Subcutaneous adipose tissue (tissue), 4 donors: ENCODE data around the gene CA12. TPM values are rescaled to one million over a fixed set of nuclear protein-coding genes. Genes with fewer than 3 reads are reported as not detected.

Experiments used
- total RNA-seq, 4 donors: library from RNA; depleted of rRNA; stranded (reverse); fragments of >200 nt; gene quantifications; one replicate each; pipeline ENCODE4 v1.1.0, GENCODE V29; 2016
- TF ChIP-seq, protein P1 (sequence below): fragments of 450-650 bp; IDR thresholded peaks from one replicate; pipeline ENCODE4 v1.5.1; 2016; ENCODE audit warnings: low read depth, mild to moderate bottlenecking, control low read depth, antibody characterized with exemption, moderate library complexity

Gene CA12
- total RNA-seq, 4 donors from 2014 or later, result 1.5 to 16.3 (median 3.7) TPM

DNA sequence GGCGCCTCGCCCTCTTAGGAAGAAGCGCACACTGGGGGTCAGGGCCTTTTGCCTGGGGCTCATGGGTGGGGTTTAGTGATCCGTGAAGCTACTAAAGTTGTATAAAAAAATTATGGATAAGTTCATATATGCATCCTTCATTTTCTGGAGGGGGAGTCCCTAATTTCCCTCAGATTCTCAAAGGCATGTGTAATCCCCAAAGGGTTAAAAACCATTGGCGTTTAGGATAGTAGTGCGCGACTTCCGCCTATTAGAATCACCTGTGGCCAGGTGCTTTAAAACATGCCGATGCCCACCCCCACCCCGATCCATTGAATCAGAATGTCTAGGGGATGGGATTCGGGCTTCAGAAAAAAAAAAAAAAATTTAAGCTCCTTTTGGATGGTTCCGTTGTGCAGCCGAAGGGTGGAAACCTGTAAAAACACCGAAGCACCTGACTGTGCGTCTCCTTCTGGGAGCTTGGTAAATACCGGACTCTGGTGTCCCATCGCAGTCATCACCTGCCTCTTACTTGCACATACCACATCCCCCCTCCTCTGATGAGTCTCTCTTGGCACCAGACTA lies 103.7 kb downstream of the CA12 start:
- TF ChIP-seq, protein P1, sequence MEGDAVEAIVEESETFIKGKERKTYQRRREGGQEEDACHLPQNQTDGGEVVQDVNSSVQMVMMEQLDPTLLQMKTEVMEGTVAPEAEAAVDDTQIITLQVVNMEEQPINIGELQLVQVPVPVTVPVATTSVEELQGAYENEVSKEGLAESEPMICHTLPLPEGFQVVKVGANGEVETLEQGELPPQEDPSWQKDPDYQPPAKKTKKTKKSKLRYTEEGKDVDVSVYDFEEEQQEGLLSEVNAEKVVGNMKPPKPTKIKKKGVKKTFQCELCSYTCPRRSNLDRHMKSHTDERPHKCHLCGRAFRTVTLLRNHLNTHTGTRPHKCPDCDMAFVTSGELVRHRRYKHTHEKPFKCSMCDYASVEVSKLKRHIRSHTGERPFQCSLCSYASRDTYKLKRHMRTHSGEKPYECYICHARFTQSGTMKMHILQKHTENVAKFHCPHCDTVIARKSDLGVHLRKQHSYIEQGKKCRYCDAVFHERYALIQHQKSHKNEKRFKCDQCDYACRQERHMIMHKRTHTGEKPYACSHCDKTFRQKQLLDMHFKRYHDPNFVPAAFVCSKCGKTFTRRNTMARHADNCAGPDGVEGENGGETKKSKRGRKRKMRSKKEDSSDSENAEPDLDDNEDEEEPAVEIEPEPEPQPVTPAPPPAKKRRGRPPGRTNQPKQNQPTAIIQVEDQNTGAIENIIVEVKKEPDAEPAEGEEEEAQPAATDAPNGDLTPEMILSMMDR, result no peak

DNA sequence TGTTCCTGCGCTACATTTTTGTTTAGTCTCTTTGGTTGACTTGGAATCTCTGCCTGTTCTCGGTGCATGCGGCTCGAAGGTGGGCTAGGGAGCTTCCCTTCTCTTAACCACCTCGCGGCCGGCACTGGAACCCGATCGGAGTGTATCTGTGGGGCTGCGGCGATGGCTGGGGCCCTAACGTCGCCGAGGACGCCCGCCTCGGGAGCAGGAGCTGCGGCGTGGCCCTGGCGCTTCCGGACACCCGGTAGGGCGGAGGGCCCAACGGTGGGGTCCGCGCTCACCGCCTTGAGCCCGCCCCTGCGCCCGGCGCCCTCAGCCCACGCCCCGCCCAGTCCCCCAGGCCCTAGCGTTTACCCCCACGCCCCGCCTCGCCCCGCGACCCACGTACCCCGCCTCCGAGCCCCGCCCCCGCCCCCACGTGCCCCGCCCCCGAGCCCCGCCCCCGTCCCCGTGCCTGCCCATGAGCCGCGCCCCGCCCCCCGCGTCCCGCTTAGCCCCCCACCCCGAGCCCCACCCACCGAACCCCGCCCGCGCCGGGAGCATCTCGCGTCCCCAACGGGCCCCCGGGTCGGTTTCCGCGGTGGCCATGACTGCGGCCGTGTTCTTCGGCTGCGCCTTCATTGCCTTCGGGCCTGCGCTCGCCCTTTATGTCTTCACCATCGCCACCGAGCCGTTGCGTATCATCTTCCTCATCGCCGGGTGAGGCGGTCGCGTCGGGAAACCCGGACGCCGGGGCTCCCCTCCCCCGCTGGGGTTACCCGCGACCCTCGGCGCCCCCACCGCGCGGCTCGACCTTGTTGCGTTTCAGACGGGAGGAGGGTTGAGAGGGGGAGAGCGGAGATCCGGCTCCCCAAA lies 104.4 kb downstream of the CA12 start, which contains the start of gene APH1B:
APH1B (plus strand) TSS at position 568 of the 855 bp plus-strand sequence; CDS start at position 587, 19 bp downstream.
- TF ChIP-seq, protein P1, result no peak

DNA sequence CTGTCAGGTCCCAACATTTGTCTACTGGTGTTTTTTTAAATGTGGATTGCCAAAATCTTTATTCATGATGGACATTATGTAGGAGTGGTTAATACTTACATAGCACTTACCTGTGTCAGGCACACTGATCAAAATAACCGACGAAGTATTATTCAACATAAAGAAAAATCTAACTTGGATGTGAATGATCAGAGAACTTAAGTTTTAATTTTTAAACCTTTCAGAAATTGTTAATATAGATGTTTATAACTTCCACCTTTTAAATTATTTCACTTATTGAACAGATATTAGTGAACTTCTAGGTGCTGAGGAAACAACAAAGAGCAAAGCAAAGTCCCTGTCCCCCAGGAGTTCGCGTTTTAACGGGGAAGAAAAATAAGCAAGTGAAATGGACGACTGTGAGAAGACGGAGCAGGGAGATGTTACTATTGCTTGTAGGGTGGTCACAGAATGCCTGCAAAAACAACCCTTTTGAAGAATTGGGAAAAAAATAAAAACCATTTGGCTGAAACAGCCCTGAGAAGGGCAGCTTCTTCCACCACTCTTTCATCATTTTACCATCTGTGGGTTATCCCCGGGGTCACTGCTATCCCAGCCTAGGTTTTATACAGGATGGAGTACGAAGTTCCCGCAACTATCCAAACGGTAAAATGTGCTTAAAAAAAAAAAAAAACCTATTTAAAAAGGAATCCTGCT lies 105.2 kb downstream of the CA12 start:
- TF ChIP-seq, protein P1, result no peak

DNA sequence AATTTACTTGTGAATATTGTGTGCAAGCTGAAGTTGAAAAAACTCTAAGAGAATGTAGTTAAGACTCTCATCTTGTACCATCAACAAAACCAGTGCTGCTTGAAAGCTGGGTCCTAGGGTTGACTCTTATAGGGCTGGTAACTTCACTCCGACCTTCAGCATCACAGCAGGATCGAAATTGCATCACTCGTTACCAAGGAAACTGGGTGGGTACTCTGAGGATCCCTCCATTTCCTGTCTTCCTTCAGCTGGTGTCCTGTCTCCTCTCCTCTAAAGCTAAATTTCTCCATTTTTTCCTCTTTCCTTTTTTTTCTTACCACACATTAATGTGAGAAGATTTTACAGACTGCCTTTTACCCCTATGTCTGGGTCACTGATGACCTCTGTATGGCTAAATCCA lies 107.2 kb downstream of the CA12 start:
- TF ChIP-seq, protein P1, result no peak

Other genes with a start within 250 kb of the CA12 start
- 100 to 1,000 TPM in 2 of 4 donors, 10 to 100 TPM in 2; 46.2 to 172 (median 99.7) TPM for gene RPS27L, start 224.4 kb downstream of the CA12 start, total RNA-seq
- gene RAB8B, start 192.2 kb downstream of the CA12 start, total RNA-seq, result 10 to 100 TPM; 24.9 to 93.8 (median 56.0) TPM
- gene APH1B, start 104.2 kb downstream of the CA12 start, total RNA-seq, result 10 to 100 TPM; 17.0 to 42.2 (median 21.8) TPM
- 10 to 100 TPM; 74.0 to 90.9 (median 75.5) TPM for gene USP3, start 122.7 kb upstream of the CA12 start, total RNA-seq
- 1 to 10 TPM in 1 of 4 donors, under 1 TPM in 1, not detected in 2; 0.22 to 1.7 TPM for gene FBXL22, start 215.5 kb upstream of the CA12 start, total RNA-seq